ENCODE results near the gene ENPP3. TPM values are rescaled to one million over a fixed set of nuclear protein-coding genes. Genes with fewer than 3 reads are reported as not detected.

Gene ENPP3
- total and polyA plus RNA-seq, 2 of the 13 experiments (the other 11 are each of a cell fraction or from before 2014, with no cell fraction given) = 40.0 to 75.4 TPM

GRCh38 chr6:131631625-131632289 is 5.3 kb upstream of the ENPP3 start (continued):
- TF ChIP-seq SOX6 (IDR thresholded peaks at IDR 0.05) = no peak
- TF ChIP-seq SOX6 (CRISPR knock-in tag; IDR thresholded peaks at IDR 0.05) = peak; percentile 69
- no peak for TF ChIP-seq ZNF768 (CRISPR knock-in tag; IDR thresholded peaks at IDR 0.05)
- TF ChIP-seq E2F1 (CRISPR knock-in tag; IDR thresholded peaks at IDR 0.05) = no peak
- TF ChIP-seq ZNF770 (CRISPR knock-in tag; IDR thresholded peaks at IDR 0.05) = no peak
- TF ChIP-seq ZNF280D (CRISPR knock-in tag; IDR thresholded peaks at IDR 0.05) = peak; percentile 66; the same call in 1 of the 2 replicates
- TF ChIP-seq MAX (IDR thresholded peaks at IDR 0.05) = peak; percentile 20; the same call in 1 of the 2 replicates
- TF ChIP-seq ISX (CRISPR knock-in tag; conservative IDR thresholded peaks at IDR 0.05) = no peak
- no peak for TF ChIP-seq ARID3A (IDR thresholded peaks at IDR 0.05; ENCODE audit: low read depth, low read length)
- TF ChIP-seq ATF2 (CRISPR knock-in tag; IDR thresholded peaks at IDR 0.05) = peak; percentile 83
- no peak for TF ChIP-seq IKZF4 (CRISPR knock-in tag; IDR thresholded peaks at IDR 0.05; ENCODE audit: borderline replicate concordance, low read depth, not compliant biosample characterization)
- TF ChIP-seq ZNF251 (CRISPR knock-in tag; IDR thresholded peaks at IDR 0.05) = no peak
- TF ChIP-seq SNAPC2 (CRISPR knock-in tag; IDR thresholded peaks at IDR 0.05) = no peak
- no peak for TF ChIP-seq TERF1 (CRISPR knock-in tag; IDR thresholded peaks at IDR 0.05)
- TF ChIP-seq ZNF691 (CRISPR knock-in tag; IDR thresholded peaks at IDR 0.05; ENCODE audit: borderline replicate concordance, low read depth) = no peak
- TF ChIP-seq TCF7 (IDR thresholded peaks at IDR 0.05; ENCODE audit: low read depth) = no peak
- TF ChIP-seq HNF4A (CRISPR knock-in tag; IDR thresholded peaks at IDR 0.05) = peak; percentile 63
